Brain microvascular endothelial cell (primary cell): Measurements from ENCODE around the gene CLEC4G.

Experiments used
- DNase-seq: peaks from one replicate; pipeline ENCODE4 v3.0.0-alpha.2; 2020
- H3K27ac ChIP-seq: fragments of 250-450 bp; sonication (Bioruptor Pico); 2 replicates; pipeline ENCODE4 v1.5.1; 2020; ENCODE audit warnings: mild to moderate bottlenecking, moderate library complexity
- H3K27me3 ChIP-seq: fragments of 250-450 bp; sonication (Bioruptor Pico); replicated peaks from 2 replicates; pipeline ENCODE4 v1.5.1; 2020; ENCODE audit warnings: mild to moderate bottlenecking
- H3K36me3 ChIP-seq: fragments of 250-450 bp; sonication (Bioruptor Pico); replicated peaks from 2 replicates; pipeline ENCODE4 v1.5.1; 2020; ENCODE audit warnings: mild to moderate bottlenecking
- H3K4me3 ChIP-seq: 2 replicates; pipeline ENCODE4 v1.5.1; 2011; ENCODE audit warnings: low read depth, mild to moderate bottlenecking, control low read depth, low read length, moderate library complexity
- CTCF ChIP-seq: IDR thresholded peaks from 2 replicates; pipeline ENCODE4 v1.5.1; 2011; ENCODE audit warnings: low read depth, mild to moderate bottlenecking, moderate library complexity, low read length, control low read depth, inconsistent platforms; ENCODE audit errors: missing control alignments
- in situ Hi-C: cut with HindIII; loops from 2 replicates; pipeline ENCODE4 v1.10.0; 2017; ENCODE audit warnings: low sequenced_read_pairs, low pct_ligation_motif_present

Gene CLEC4G

GRCh38 chr19:7763696-7764095, 31.8 kb upstream of the CLEC4G start:
- no peaks in the 10 kb centered on the region for H3K36me3 ChIP-seq
- no peak overlapping the region for H3K4me3 ChIP-seq
- no peak overlapping the region for H3K27ac ChIP-seq
- no peaks in the 10 kb centered on the region for H3K27me3 ChIP-seq
- in situ Hi-C loops: no loop called here
- no peak for DNase-seq
- TF ChIP-seq CTCF: no peak

- Histone ChIP-seq H3K27ac (no peak within 1 kb of the TSS), H3K4me3 (no peak within 1 kb of the TSS), H3K36me3 (no peaks in the 10 kb centered on the region), H3K27me3 (no peaks in the 10 kb centered on the region)
- TF ChIP-seq CTCF: no peak
- in situ Hi-C loops: no loop called here
- no peak for DNase-seq
These were observed 30.9 kb upstream of the CLEC4G start, which contains the start of gene CLEC4M for GRCh38 chr19:7762719-7763293. CLEC4M (plus strand) TSS chr19:7763243; CDS start chr19:7763267, 24 bp downstream.

GRCh38 chr19:7759156-7759555, 27.2 kb upstream of the CLEC4G start:
- H3K27ac ChIP-seq: no peak overlapping the region
- TF ChIP-seq CTCF: no peak
- in situ Hi-C loops: no loop called here
- H3K4me3 ChIP-seq: no peak overlapping the region
- H3K36me3 ChIP-seq: no peaks in the 10 kb centered on the region
- H3K27me3 ChIP-seq: no peaks in the 10 kb centered on the region
- no peak for DNase-seq

- in situ Hi-C loops: no loop called here
- no peak for TF ChIP-seq CTCF
These were observed 25.4 kb upstream of the CLEC4G start for GRCh38 chr19:7757358-7757757.

GRCh38 chr19:7756258-7756657, 24.3 kb upstream of the CLEC4G start:
- TF ChIP-seq CTCF: no peak
- Histone ChIP-seq H3K27ac (no peak overlapping the region), H3K27me3 (no peaks in the 10 kb centered on the region), H3K4me3 (no peak overlapping the region), H3K36me3 (no peaks in the 10 kb centered on the region)
- DNase-seq: no peak
- in situ Hi-C loops: no loop called here

More at GRCh38 chr19:7757358-7757757, 25.4 kb upstream of the CLEC4G start:
- H3K36me3 ChIP-seq: no peaks in the 10 kb centered on the region
- H3K27ac ChIP-seq: no peak overlapping the region
- no peaks in the 10 kb centered on the region for H3K27me3 ChIP-seq
- H3K4me3 ChIP-seq: no peak overlapping the region
- no peak for DNase-seq

- H3K27me3 ChIP-seq: no peaks in the 10 kb centered on the region
- H3K27ac ChIP-seq: no peak overlapping the region
- in situ Hi-C loops: no loop called here
- H3K4me3 ChIP-seq: no peak overlapping the region
- no peaks in the 10 kb centered on the region for H3K36me3 ChIP-seq
- TF ChIP-seq CTCF: no peak
- DNase-seq: no peak
These were observed 19.4 kb upstream of the CLEC4G start for GRCh38 chr19:7751157-7751783.
